GM19438 (cell line): ENCODE data around the gene TENM3.

Source experiments
- ATAC-seq: cut with Tn5 transposase; IDR thresholded peaks from one replicate; pipeline ENCODE4 v1.9.1; 2021; ENCODE audit warnings: low read depth; ENCODE audit not compliant: unreplicated experiment

Gene TENM3

GRCh38 chr4:182493377-182493776 lies 250.2 kb downstream of the TENM3 start:
- ATAC-seq, result no peak

GRCh38 chr4:182494103-182494502 lies 250.9 kb downstream of the TENM3 start:
- ATAC-seq, result no peak

- ATAC-seq, result no peak
These were observed 251.8 kb downstream of the TENM3 start for GRCh38 chr4:182495031-182495430.

- no peak for ATAC-seq
These were observed 252.6 kb downstream of the TENM3 start for GRCh38 chr4:182495645-182496385.

GRCh38 chr4:182496408-182496807 lies 253.2 kb downstream of the TENM3 start:
- ATAC-seq, result no peak

- no peak for ATAC-seq
These were observed 258.9 kb downstream of the TENM3 start for GRCh38 chr4:182502064-182502463.

- no peak for ATAC-seq
These were observed 261.3 kb downstream of the TENM3 start for GRCh38 chr4:182504463-182504862.

- ATAC-seq, result no peak
These were observed 264.6 kb downstream of the TENM3 start for GRCh38 chr4:182507805-182508204.

GRCh38 chr4:182510836-182511235 lies 267.6 kb downstream of the TENM3 start:
- no peak for ATAC-seq

GRCh38 chr4:182513587-182514291 lies 270.5 kb downstream of the TENM3 start:
- peak; percentile 50 for ATAC-seq

GRCh38 chr4:182518421-182518820 lies 275.2 kb downstream of the TENM3 start:
- no peak for ATAC-seq

GRCh38 chr4:182519528-182519927 lies 276.3 kb downstream of the TENM3 start:
- ATAC-seq, result no peak

- ATAC-seq, result no peak
These were observed 277.8 kb downstream of the TENM3 start for GRCh38 chr4:182521011-182521410.

GRCh38 chr4:182528819-182529218 lies 285.6 kb downstream of the TENM3 start:
- ATAC-seq, result no peak

- no peak for ATAC-seq
These were observed 287.2 kb downstream of the TENM3 start for GRCh38 chr4:182530451-182530850.

GRCh38 chr4:182531555-182532162 lies 288.5 kb downstream of the TENM3 start:
- no peak for ATAC-seq

- no peak for ATAC-seq
These were observed 289.2 kb downstream of the TENM3 start for GRCh38 chr4:182532441-182532840.

- no peak for ATAC-seq
These were observed 290.8 kb downstream of the TENM3 start for GRCh38 chr4:182533964-182534363.

GRCh38 chr4:182536221-182536811 lies 293.1 kb downstream of the TENM3 start:
- no peak for ATAC-seq

GRCh38 chr4:182537031-182537795 lies 294.0 kb downstream of the TENM3 start:
- ATAC-seq, result no peak

GRCh38 chr4:182538031-182538430 lies 294.8 kb downstream of the TENM3 start:
- no peak for ATAC-seq
